A172 (cell line): ENCODE results near the gene PIPOX. TPM values are rescaled to one million over a fixed set of nuclear protein-coding genes. Genes with fewer than 3 reads are reported as not detected.

Experiments
- DNase-seq: peaks from one replicate; pipeline ENCODE4 v3.0.0-alpha.2; 2015; ENCODE audit warnings: low spot score
- total RNA-seq: library from RNA; depleted of rRNA; stranded (reverse); fragments of >200 nt; shearing (Covaris generic); gene quantifications from 2 replicates; pipeline ENCODE4 v1.2.3, GENCODE V29; 2014

PIPOX gene
- total RNA-seq, 1 experiment from 2014 or later: 1.7 TPM

GRCh38 chr17:29048440-29049368 lies 5.8 kb downstream of the PIPOX start:
- DNase-seq: peak; percentile 40

GRCh38 chr17:29049541-29050145 lies 6.7 kb downstream of the PIPOX start:
- DNase-seq: no peak

GRCh38 chr17:29050176-29050575 lies 7.2 kb downstream of the PIPOX start:
- no peak for DNase-seq

GRCh38 chr17:29051194-29051593 lies 8.3 kb downstream of the PIPOX start:
- DNase-seq: no peak

- no peak for DNase-seq
Observed at GRCh38 chr17:29051731-29052130, 8.8 kb downstream of the PIPOX start.

- DNase-seq: no peak
Observed at GRCh38 chr17:29054835-29055234, 11.9 kb downstream of the PIPOX start.

GRCh38 chr17:29057361-29057760 lies 14.4 kb downstream of the PIPOX start:
- DNase-seq: no peak

GRCh38 chr17:29058391-29058790 lies 15.4 kb downstream of the PIPOX start:
- no peak for DNase-seq

GRCh38 chr17:29059281-29059680 lies 16.3 kb downstream of the PIPOX start:
- DNase-seq: peak; percentile 54

GRCh38 chr17:29060475-29060874 lies 17.5 kb downstream of the PIPOX start:
- DNase-seq: no peak

GRCh38 chr17:29061036-29061435 lies 18.1 kb downstream of the PIPOX start:
- DNase-seq: no peak

GRCh38 chr17:29062215-29062614 lies 19.3 kb downstream of the PIPOX start:
- DNase-seq: no peak

- DNase-seq: no peak
Observed at GRCh38 chr17:29063992-29064391, 21.1 kb downstream of the PIPOX start.

- DNase-seq: no peak
Observed at GRCh38 chr17:29066047-29066446, 23.1 kb downstream of the PIPOX start.

- no peak for DNase-seq
Observed at GRCh38 chr17:29066606-29067005, 23.7 kb downstream of the PIPOX start.

GRCh38 chr17:29068818-29069217 lies 25.9 kb downstream of the PIPOX start:
- DNase-seq: no peak

- no peak for DNase-seq
Observed at GRCh38 chr17:29069526-29070041, 26.6 kb downstream of the PIPOX start.

GRCh38 chr17:29070308-29070707 lies 27.4 kb downstream of the PIPOX start:
- no peak for DNase-seq

GRCh38 chr17:29070781-29071180 lies 27.8 kb downstream of the PIPOX start:
- no peak for DNase-seq

- no peak for DNase-seq
Observed at GRCh38 chr17:29071303-29071702, 28.4 kb downstream of the PIPOX start.

GRCh38 chr17:29073045-29073444 lies 30.1 kb downstream of the PIPOX start:
- no peak for DNase-seq

GRCh38 chr17:29073520-29073919 lies 30.6 kb downstream of the PIPOX start:
- no peak for DNase-seq

- DNase-seq: no peak
Observed at GRCh38 chr17:29074488-29074887, 31.5 kb downstream of the PIPOX start.
